Stimulated activated CD8-positive, alpha-beta memory T cell treated with anti-CD3 and anti-CD28 coated beads, Interleukin-15, amount 100 ng/mL, for 24 hours (primary cell): ENCODE data around the gene NOG.

Source experiments
- DNase-seq: peaks from one replicate; pipeline ENCODE4 v3.0.0-alpha.2; 2020; ENCODE audit warnings: low read depth

Gene NOG

GRCh38 chr17:56638591-56639051 lies 45.1 kb downstream of the NOG start:
- no peak for DNase-seq

- DNase-seq = no peak
Measured at GRCh38 chr17:56639517-56639916, 46.0 kb downstream of the NOG start.

- no peak for DNase-seq
Measured at GRCh38 chr17:56640116-56640515, 46.6 kb downstream of the NOG start.

- no peak for DNase-seq
Measured at GRCh38 chr17:56641373-56641772, 47.9 kb downstream of the NOG start.

GRCh38 chr17:56641894-56642293 lies 48.4 kb downstream of the NOG start:
- no peak for DNase-seq

- DNase-seq = no peak
Measured at GRCh38 chr17:56642424-56642823, 48.9 kb downstream of the NOG start.
